T-helper 1 cell treated with Interleukin-12 subunit alpha and Interleukin-12 subunit beta and Interleukin-4 antibody, amounts not matched to agents 30 ng/mL and 1 ng/mL, for 36 hours (primary cell): ENCODE results near the gene DHRSX. TPM values are rescaled to one million over a fixed set of nuclear protein-coding genes. Genes with fewer than 3 reads are reported as not detected.
"Not testable (repeated sequence)": the region's sequence is repeated elsewhere in the genome, so short reads cannot be mapped to it uniquely, and the experiment has no call there.

ENCODE experiments used
- intact Hi-C: fragments of 100-400 bp; cut with micrococcal nuclease; formaldehyde crosslinking; loops from one replicate; pipeline ENCODE4 v1.15.1; 2024
- total RNA-seq: library from RNA; stranded (reverse); gene quantifications from 2 replicates; pipeline ENCODE4 v1.2.3, GENCODE V29; 2022

Gene DHRSX
- total RNA-seq, 1 donor from 2014 or later, result 20.0 TPM

- intact Hi-C loops, result not testable (repeated sequence)
Observed at GRCh38 chrX:2460048-2460447, 40.7 kb downstream of the DHRSX start.

- intact Hi-C loops, result no loop called here
Observed at GRCh38 chrX:2458309-2458708, 42.5 kb downstream of the DHRSX start.

DNA sequence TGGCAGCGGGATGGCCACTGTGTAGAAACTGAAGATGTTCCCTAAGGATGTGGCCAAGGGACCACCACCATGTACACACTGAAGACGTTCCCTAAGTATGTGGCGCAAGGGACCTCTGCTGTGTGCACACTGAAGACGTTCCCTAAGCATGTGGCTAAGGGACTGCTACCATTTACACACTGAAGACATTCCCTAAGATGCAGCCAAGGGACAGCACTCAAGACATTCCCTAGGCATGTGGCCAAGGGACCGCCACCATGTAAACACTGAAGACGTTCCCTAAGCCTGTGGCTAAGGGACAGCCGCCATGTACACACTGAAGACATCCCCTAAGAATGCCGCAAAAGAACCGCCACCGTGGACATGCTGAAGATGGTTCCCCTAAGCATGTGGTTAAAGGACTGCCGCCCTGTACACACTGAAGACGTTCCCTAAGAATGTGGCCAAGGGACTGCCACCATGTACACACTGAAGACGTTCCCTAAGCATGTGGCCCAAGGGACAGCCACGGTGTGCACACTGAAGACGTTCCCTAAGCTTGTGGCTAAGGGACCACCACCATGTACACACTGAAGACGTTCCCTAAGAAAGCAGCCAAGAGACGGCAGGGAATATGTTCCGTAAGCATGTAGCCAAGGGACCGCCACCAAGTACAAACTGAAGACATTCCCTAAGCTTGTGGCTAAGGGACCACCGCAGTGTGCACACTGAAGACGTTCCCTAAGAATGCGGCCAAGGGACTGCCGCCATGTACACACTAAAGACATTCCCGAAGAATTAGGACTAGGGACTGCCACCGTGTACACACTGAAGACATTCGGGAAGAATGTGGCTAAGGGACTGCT, 43.3 kb downstream of the DHRSX start:
- intact Hi-C loops, result no loop called here

- intact Hi-C loops, result not testable (repeated sequence)
Observed at GRCh38 chrX:2456091-2456490, 44.7 kb downstream of the DHRSX start.

DNA sequence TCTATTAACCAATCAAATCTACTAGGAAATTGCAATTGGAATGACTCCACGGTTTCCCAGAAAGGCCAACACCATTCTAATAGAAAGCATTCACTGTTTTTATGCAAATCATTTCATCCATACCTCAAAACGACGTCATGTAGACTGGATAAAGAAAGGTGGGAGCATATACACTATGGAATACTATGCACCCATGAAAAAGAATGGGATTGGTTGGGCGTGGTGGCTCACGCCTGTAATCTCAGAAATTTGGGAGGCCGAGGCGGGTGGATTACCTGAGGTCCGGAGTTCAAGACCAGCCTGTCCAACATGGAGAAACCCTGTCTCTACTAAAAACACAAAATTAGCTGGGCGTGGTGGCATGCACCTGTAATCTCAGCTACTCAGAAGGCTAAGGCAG, 46.2 kb downstream of the DHRSX start:
- intact Hi-C loops, result not testable (repeated sequence)

- intact Hi-C loops, result no loop called here
Observed at GRCh38 chrX:2452799-2453198, 48.0 kb downstream of the DHRSX start.

- intact Hi-C loops, result no loop called here
Observed at GRCh38 chrX:2452317-2452784, 48.4 kb downstream of the DHRSX start.

GRCh38 chrX:2451501-2452316, 49.1 kb downstream of the DHRSX start:
- intact Hi-C loops, result no loop called here

GRCh38 chrX:2450681-2451080, 50.1 kb downstream of the DHRSX start:
- intact Hi-C loops, result no loop called here

- intact Hi-C loops, result no loop called here
Observed at GRCh38 chrX:2449135-2449886, 51.5 kb downstream of the DHRSX start.

DNA sequence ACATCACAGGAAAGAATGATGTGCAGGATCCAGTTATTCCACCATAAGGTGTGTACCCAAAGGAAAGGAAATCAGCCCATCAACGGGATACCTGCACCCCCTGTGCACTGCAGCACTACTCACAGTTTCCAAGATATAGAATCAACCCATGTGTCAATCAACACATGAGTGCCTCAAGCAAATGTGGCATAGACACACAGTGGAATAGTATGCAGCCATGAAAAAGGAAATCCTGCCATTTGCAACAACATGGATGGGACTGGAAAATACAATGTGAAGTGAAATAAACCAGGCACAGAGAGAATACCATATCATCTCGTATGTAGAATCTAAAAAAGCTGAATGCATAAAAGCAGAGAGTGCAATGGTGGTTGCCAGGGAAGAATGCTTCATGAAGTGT, 53.3 kb downstream of the DHRSX start:
- intact Hi-C loops, result no loop called here

DNA sequence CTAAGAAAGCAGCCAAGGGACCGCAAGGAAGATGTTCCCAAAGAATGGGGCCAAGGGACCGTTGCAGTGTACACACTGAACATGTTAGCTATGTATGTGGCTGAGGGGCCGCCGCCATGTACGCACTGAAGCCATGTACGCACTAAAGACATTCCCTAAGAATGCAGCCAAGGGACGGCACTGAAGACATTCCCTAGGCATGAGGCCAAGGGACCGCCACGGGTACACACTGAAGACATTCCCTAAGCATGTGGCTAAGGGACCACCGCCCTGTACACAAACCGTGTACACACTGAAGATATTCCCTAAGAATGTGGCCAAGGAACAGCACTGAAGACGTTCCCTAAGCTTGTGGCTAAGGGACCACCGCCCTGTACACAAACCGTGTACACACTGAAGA, 54.0 kb downstream of the DHRSX start:
- intact Hi-C loops, result no loop called here

DNA sequence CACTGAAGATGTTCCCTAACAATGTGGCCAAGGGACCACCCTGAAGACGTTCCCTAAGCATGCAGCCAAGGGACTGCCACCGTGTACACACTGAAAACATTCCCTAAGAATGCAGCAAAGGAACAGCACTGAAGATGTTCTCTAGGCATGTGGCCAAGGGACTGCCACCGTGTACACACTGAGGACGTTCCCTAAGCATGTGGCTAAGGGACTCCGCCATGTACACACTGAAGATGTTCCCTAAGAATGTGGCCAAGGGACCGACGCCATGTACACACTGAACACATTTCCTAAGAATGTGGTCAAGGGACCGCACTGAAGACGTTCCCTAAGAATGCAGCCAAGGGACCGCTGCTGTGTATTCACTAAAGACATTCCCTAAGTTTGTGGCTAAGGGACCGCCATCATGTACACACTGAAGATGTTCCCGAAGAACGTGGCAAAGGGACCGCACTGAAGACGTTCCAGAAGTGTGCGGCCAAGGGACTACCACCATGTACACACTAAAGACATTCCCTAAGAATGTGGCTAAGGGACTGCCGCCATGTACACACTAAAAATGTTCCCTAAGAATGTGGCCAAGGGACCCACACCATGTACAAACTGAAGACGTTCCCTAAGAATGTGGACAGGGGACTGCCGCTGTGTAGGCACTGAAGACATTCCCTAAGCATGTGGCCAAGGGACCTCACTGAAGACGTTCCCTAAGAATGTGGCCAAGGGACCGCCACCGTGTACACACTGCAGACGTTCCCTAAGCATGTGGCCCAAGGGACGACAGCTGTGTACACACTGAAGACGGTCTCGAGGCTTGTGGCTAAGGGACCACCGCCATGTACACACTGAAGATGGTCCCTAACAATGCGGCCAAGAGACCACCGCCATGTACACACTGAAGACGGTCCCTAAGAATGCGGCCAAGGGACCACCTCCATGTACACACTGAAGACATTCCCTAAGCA, 54.8 kb downstream of the DHRSX start:
- intact Hi-C loops, result no loop called here

DNA sequence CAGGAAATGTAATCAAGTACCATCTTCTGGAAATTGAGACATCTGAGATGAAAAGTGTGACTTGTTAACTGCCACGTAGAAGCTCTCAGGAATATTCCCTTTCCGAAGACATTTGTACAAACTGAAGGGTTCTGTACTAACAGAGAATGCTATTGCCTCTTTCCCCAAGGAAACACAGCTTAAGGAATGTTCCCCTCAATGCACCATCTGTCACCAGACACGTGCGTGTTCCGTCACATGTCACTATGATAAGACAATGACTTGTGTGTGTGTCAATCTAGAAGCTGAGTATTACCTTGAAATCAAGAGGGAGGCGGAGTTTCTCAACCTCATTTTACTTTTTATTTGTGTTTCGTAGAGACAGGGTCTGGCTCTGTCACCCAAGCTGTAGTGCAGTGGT, 58.1 kb downstream of the DHRSX start:
- intact Hi-C loops, result no loop called here

DNA sequence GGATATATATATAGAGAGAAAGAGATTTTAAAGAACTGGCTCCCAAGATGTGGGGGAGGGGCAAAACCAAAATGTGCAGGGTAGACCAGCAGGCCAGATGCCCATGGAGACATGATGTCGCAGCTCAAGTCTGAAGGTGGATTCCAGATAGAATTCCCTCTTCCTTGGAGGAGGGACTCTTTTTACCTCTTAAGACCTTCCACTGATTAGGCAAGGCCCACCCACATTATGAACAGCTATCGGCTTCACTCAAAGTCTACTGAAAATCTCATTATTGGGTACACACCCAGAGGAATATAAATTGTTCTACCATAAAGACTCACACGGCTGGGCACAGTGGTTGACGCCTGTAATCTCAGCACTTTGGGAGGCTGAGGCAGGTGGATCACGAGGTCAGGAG, 59.3 kb downstream of the DHRSX start:
- intact Hi-C loops, result no loop called here

DNA sequence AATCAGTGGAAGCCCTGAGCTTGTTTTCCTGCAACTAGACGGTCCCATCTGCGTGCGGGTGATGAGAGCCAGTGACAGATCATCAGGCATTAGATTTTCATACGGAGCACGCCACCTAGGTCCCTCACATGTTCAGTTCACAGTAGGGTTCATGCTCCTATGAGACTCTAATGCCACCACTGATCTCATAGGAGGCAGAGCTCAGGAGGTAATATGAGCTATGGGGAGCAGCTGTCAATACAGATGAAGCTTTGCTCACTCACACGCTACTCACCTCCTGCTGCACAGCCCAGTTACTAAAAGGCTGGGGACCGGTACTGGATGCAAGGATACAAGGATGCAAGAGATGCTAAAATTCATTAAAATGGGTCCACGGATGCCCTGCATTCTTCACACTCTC, 61.2 kb downstream of the DHRSX start:
- intact Hi-C loops, result no loop called here

GRCh38 chrX:2435465-2435864, 65.3 kb downstream of the DHRSX start:
- intact Hi-C loops, result no loop called here

GRCh38 chrX:2434270-2435163, 66.3 kb downstream of the DHRSX start:
- intact Hi-C loops, result no loop called here

- intact Hi-C loops, result no loop called here
Observed at GRCh38 chrX:2432298-2432863, 68.4 kb downstream of the DHRSX start.
